H1 (cell line): ENCODE data around the gene BFSP2. TPM values are rescaled to one million over a fixed set of nuclear protein-coding genes. Genes with fewer than 3 reads are reported as not detected.

Experiments used
- ASH2L ChIP-seq: fragments of 200-600, 300-600 bp; sonication (generic); IDR thresholded peaks from one replicate; pipeline ENCODE4 v1.7.1; 2017; ENCODE audit warnings: low read length
- EP300 ChIP-seq, 2 experiments: IDR thresholded peaks; 1 replicate in 1 of 2; 2 replicates in 1 of 2; pipeline ENCODE4 v1.6.1; 2011 to 2012; ENCODE audit warnings: low read depth in 2 of 2, low read length in 2 of 2, mild to moderate bottlenecking in 2 of 2, borderline replicate concordance in 1 of 2, inconsistent platforms in 1 of 2, moderate library complexity in 1 of 2
- EZH2 ChIP-seq: fragments of 200-600 bp; sonication (generic); IDR thresholded peaks from 2 replicates; pipeline ENCODE4 v1.7.1; 2012; ENCODE audit warnings: low read depth, mild to moderate bottlenecking, moderate library complexity, low read length, inconsistent platforms; ENCODE audit not compliant: severe bottlenecking
- GABPA ChIP-seq: IDR thresholded peaks from 2 replicates; pipeline ENCODE4 v1.6.1; 2011; ENCODE audit warnings: mild to moderate bottlenecking, low read length, moderate library complexity, borderline replicate concordance; ENCODE audit not compliant: insufficient read depth
- HDAC2 ChIP-seq, 2 experiments: fragments of 300-600 bp in 1 of 2; sonication (generic) in 1 of 2; IDR thresholded peaks; 2 replicates each; pipeline ENCODE4 v1.6.1; 2011 to 2012; ENCODE audit warnings: low read depth in 2 of 2, low read length in 2 of 2, mild to moderate bottlenecking in 2 of 2, moderate library complexity in 2 of 2, borderline replicate concordance in 1 of 2, inconsistent platforms in 1 of 2
- PHF8 ChIP-seq: fragments of 200-600 bp; sonication (generic); conservative IDR thresholded peaks from 2 replicates; pipeline ENCODE4 v1.7.1; 2012; ENCODE audit warnings: low read depth, mild to moderate bottlenecking, inconsistent platforms, low read length, moderate library complexity
- RFX5 ChIP-seq: IDR thresholded peaks from 2 replicates; pipeline ENCODE4 v1.6.1; 2011; ENCODE audit warnings: low read depth, low read length, improper control_type of control experiment, borderline replicate concordance
- RXRA ChIP-seq: IDR thresholded peaks from 2 replicates; pipeline ENCODE4 v1.6.1; 2011; ENCODE audit warnings: low read depth, mild to moderate bottlenecking, low read length, moderate library complexity; ENCODE audit not compliant: insufficient read depth
- TAF7 ChIP-seq: optimal IDR thresholded peaks from 2 replicates; pipeline ENCODE3; 2011; ENCODE audit warnings: low read depth, mild to moderate bottlenecking, inconsistent platforms, low read length, moderate library complexity, borderline replicate concordance
- polyA plus RNA-seq, 7 experiments: library from polyadenylated mRNA; depleted of rRNA in 3 of 7; stranded (reverse) in 5 of 7; unstranded in 2 of 7; fragments of >200 nt in 5 of 7; fragments of 200-250 nt in 2 of 7; gene quantifications; 1 replicate in 5 of 7; 2 replicates in 1 of 7; 4 replicates in 1 of 7; pipeline versions ENCODE4 v1.2.1 to v1.2.3, GENCODE V29; 2011 to 2013; ENCODE audit warnings: missing spikeins in 2 of 7, mixed read lengths in 2 of 7
- total RNA-seq: library from RNA; stranded (reverse); fragmentation: NEBNext Ultra II Directional; extraction: Animal tissue kit (Norgen Biotek cat#: 25700); gene quantifications from 2 replicates; pipeline ENCODE4 v1.2.1, GENCODE V29; 2021
- TF ChIP-seq, protein P1 (sequence below): IDR thresholded peaks from 2 replicates; pipeline ENCODE4 v1.6.1; 2012; ENCODE audit warnings: inconsistent platforms

BFSP2 gene
- total and polyA plus RNA-seq, 2 of the 8 experiments (the other 6 are each of a cell fraction or from before 2014, with no cell fraction given): not detected

DNA sequence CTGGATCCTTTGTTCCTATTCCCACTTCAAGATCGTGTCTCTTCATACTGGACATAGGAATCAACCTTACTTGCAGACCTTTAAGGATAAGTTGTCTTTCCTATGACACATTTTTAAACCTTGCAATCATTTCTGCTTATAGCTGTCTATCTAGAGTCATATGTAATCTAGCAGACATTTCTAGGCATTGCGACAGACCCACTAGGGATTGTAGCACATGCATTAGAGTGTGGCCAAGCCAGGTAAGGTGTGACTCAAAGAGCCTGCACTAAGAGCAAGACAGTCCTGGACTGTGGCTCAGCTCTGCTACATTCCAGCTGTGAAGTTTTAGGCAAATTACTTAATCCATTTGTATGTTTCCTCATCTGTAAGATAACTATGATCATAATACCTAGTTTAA lies 38.8 kb upstream of the BFSP2 start (continued):
- TF ChIP-seq EZH2 (no peak), ASH2L (no peak), TAF7 (no peak), RFX5 (no peak), PHF8 (no peak), HDAC2 (IDR thresholded peaks at IDR 0.05; ENCODE audit: borderline replicate concordance in 1 of 2, low read depth in 2 of 2, low read length in 2 of 2) (no peak), GABPA (no peak), EP300 (IDR thresholded peaks at IDR 0.05; ENCODE audit: borderline replicate concordance in 1 of 2, low read depth in 2 of 2, low read length in 2 of 2) (no peak), RXRA (no peak)
- TF ChIP-seq, protein P1, sequence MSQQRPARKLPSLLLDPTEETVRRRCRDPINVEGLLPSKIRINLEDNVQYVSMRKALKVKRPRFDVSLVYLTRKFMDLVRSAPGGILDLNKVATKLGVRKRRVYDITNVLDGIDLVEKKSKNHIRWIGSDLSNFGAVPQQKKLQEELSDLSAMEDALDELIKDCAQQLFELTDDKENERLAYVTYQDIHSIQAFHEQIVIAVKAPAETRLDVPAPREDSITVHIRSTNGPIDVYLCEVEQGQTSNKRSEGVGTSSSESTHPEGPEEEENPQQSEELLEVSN: no peak
